G401 (cell line): ENCODE results near the gene LATS2. TPM values are rescaled to one million over a fixed set of nuclear protein-coding genes. Genes with fewer than 3 reads are reported as not detected.

Source experiments
- DNase-seq: peaks from one replicate; pipeline ENCODE4 v3.0.0-alpha.2; 2015; ENCODE audit warnings: low spot score
- in situ Hi-C: cut with HindIII; loops from 2 replicates; pipeline ENCODE4 v1.10.0; 2016; ENCODE audit warnings: low sequenced_read_pairs, mixed read lengths
- total RNA-seq: library from RNA; depleted of rRNA; stranded (reverse); fragments of >200 nt; shearing (Covaris generic); gene quantifications from 2 replicates; pipeline ENCODE4 v1.2.3, GENCODE V29; 2014; rRNA removed

Gene LATS2
- total RNA-seq, result 17.8 and 27.3 TPM in 2 replicates

- in situ Hi-C loops, result no loop called here
- peak; percentile 89 for DNase-seq
These were observed at the start of gene LATS2 for GRCh38 chr13:21061029-21061763. Gene LATS2 (minus strand): TSS chr13:21061586. CDS start chr13:21046026, 15,560 bp downstream.

- no peak for DNase-seq
- in situ Hi-C loops, result no loop called here
These were observed 47.8 kb upstream of the LATS2 start for GRCh38 chr13:21109168-21109567.

GRCh38 chr13:21106089-21106488 is 44.7 kb upstream of the LATS2 start:
- no peak for DNase-seq
- in situ Hi-C loops, result no loop called here

GRCh38 chr13:21104199-21105019 is 43.0 kb upstream of the LATS2 start:
- in situ Hi-C loops, result no loop called here
- no peak for DNase-seq

- in situ Hi-C loops, result no loop called here
- no peak for DNase-seq
These were observed 40.6 kb upstream of the LATS2 start for GRCh38 chr13:21101865-21102576.

- in situ Hi-C loops, result no loop called here
- no peak for DNase-seq
These were observed 39.8 kb upstream of the LATS2 start for GRCh38 chr13:21100994-21101757.

GRCh38 chr13:21100211-21100610 is 38.8 kb upstream of the LATS2 start:
- no peak for DNase-seq

GRCh38 chr13:21095311-21095710 is 33.9 kb upstream of the LATS2 start:
- in situ Hi-C loops, result no loop called here
- no peak for DNase-seq

More at GRCh38 chr13:21100211-21100610, 38.8 kb upstream of the LATS2 start:
- in situ Hi-C loops, result no loop called here

GRCh38 chr13:21089830-21090229 is 28.4 kb upstream of the LATS2 start:
- in situ Hi-C loops, result no loop called here

GRCh38 chr13:21088534-21088933 is 27.1 kb upstream of the LATS2 start:
- in situ Hi-C loops, result no loop called here
- no peak for DNase-seq

More at GRCh38 chr13:21089830-21090229, 28.4 kb upstream of the LATS2 start:
- DNase-seq, result no peak

- in situ Hi-C loops, result no loop called here
These were observed 25.5 kb upstream of the LATS2 start for GRCh38 chr13:21086929-21087328.

GRCh38 chr13:21081926-21082325 is 20.5 kb upstream of the LATS2 start:
- no peak for DNase-seq
- in situ Hi-C loops, result no loop called here

More at GRCh38 chr13:21086929-21087328, 25.5 kb upstream of the LATS2 start:
- no peak for DNase-seq

GRCh38 chr13:21080593-21080891 is 19.2 kb upstream of the LATS2 start:
- no peak for DNase-seq
- in situ Hi-C loops, result no loop called here

GRCh38 chr13:21079761-21080592 is 18.6 kb upstream of the LATS2 start:
- DNase-seq, result no peak
- in situ Hi-C loops, result no loop called here

- in situ Hi-C loops, result no loop called here
These were observed 17.8 kb upstream of the LATS2 start for GRCh38 chr13:21079221-21079620.

GRCh38 chr13:21078501-21078900 is 17.1 kb upstream of the LATS2 start:
- in situ Hi-C loops, result no loop called here
- no peak for DNase-seq

More at GRCh38 chr13:21079221-21079620, 17.8 kb upstream of the LATS2 start:
- no peak for DNase-seq

GRCh38 chr13:21077788-21078353 is 16.5 kb upstream of the LATS2 start:
- peak; percentile 62 for DNase-seq
- in situ Hi-C loops, result no loop called here
